SW480 (cell line): Measurements from ENCODE around the gene SLC37A3.
A peak's percentile ranks its signal among the peaks of the same experiment; 100 is the strongest.
"Not testable (repeated sequence)": the region's sequence is repeated elsewhere in the genome, so short reads cannot be mapped to it uniquely, and the experiment has no call there.

Source experiments
- DNase-seq: peaks from one replicate; pipeline ENCODE4 v3.0.0-alpha.2; 2016; ENCODE audit warnings: low spot score

Gene SLC37A3

DNA sequence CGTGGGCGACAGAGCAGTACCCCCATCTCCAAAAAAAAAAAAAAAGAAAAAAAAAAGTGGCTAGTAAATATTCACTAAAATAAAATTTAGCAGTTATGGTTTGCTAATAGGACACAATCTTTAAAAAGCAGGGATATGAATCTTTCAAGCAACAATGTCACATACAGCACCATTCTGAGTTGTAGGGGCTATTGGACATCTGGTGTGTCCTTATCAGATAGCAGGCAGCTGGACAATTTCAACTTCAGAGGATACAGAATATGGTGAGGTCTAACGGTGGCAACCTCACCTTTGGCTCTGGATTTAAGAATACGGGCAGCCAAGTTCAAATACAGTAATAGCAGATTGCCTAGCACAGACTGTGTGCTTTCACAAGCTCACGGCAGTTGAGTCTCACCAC is 51.1 kb downstream of the SLC37A3 start:
- no peak for DNase-seq

DNA sequence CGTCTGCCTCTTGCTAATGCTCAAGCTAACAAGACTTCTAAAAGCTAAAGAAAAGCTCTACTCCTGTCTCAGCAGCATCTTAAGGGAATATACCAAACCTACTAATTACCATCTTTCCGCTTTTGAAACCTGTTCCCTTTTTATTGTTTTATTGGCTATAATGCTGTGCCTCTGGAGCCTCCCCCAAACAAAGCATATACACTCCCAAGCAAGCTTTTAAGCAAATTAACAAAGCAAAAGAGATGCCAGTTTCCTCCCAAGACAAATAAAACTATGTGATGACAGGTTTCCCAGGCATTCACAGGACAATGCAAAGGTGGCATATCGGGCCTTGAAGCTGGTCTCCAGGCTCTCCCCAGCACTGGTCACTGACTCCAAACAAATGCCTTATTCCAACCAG is 52.9 kb downstream of the SLC37A3 start:
- no peak for DNase-seq

DNA sequence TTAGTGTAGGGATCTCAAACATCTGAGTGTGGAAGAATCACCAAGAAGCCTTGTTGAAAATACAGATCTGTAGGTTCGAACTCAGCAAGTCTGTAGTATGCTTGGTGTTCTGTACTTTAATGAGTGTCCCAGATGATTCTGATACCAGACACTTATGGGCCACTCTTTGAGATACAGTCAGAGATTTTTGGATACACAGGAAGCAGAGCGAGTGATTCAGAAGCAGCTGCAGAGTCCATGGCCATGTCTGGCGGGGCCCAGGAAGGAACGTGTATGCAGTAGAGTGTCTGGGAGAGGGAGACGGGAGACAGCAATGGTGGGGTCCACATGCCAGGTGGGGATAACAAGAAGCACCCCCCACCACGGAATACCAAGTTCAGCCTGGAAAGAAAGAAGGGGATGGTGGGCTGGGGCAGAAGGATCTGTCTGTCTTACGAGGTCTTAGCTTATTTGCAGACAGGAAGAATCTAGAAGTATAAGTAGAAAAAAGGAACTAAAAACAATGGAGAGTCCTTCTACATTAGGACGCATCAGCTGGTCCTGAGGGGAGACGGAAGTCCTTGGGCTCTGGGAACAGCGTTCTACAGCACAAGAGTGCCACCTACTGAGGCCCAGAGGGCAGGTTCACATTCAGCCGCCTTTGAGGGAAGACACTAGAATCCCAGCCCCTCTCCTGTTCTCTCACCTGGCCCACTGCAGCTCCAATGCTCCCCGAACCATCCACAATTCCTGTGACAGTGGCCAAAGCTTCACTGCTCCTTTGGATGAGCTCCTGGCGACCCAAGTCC is 55.4 kb downstream of the SLC37A3 start:
- peak; percentile 69 for DNase-seq

DNA sequence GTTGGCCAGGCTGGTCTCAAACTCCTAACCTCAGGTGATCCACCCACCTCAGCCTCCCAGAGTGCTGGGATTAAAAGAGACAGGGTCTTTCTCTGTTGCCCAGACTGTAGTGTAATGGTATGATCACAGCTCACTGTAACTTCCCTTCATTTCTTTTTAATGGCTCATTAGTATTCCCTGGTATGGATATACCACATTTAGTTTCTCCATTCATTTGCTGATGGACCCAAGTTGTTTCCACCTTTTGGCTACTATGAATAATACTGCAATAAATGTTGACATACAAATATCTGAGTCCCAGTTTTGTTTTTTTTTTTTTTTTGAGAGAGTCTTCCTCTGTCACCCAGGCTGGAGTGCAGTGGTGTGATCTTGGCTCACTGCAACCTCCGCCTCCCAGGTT is 59.4 kb downstream of the SLC37A3 start:
- not testable (repeated sequence) for DNase-seq

DNA sequence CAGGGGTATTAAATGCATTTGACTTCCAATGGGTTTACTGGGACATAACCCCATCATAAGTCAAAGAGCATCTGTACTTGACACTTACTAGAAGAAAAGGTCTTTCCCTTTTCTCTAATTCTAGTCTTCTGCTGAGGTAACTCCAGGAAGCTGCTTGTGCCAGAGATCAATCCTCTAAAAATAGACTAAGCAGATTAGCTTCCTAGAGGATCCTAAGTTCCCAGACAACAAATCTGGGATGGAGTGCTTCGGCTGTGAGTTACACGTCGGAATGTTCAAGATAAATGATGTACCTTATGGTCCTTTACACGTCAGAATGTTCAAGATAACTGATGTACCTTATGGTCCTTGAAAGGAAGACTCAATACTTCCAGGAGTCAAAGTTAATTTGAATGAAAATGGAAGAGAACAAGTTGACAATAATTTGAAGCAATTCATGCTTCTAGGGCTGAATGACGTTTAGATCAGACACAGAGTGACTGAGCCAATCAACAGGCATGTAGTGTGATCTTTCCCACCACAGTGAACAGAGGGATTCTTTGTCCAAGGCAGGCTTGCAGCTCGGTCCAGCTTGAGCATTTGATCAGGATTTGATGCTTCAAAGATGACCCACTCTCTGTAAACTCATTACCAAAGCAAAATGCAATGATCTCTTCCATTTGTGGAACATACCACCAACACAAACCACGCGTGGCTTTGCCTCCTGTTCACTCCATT is 63.8 kb downstream of the SLC37A3 start:
- DNase-seq = no peak

DNA sequence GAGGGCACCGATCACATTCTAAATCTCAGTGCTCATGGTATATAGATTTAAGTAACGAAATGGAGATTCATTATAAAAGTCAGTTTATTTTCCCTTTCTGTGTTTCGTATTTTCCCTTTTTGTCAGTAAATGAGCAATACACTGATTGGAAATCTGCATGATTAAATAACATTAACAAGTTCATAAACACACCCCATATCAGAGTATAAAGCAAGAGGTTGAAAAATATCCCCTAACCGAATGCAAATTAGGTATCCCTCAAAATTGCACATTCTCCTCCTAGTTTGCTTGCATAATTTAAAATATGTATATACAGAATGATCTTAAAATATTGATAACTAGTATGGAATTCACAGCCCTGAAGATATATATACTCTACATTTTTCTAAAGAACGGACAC is 64.6 kb downstream of the SLC37A3 start:
- DNase-seq = no peak

DNA sequence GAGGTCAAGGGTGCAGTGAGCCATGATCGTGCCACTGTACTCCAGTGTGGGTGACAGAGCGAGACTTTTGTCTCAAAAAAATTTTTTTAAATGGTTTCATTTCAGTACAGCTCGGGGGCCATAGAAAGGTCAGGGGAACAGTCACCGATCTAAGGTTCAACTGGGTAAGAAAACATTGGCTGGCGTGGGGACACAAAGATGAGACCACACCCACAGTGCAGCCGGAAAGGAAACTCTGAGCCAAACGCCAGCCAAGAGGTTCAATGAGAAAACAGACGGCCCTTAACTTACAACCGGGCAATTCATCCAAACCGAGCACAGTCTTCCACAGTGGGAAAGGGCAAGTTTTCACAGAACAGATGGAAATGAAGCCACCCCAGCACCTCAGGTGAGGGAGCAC is 65.1 kb downstream of the SLC37A3 start:
- DNase-seq = no peak

DNA sequence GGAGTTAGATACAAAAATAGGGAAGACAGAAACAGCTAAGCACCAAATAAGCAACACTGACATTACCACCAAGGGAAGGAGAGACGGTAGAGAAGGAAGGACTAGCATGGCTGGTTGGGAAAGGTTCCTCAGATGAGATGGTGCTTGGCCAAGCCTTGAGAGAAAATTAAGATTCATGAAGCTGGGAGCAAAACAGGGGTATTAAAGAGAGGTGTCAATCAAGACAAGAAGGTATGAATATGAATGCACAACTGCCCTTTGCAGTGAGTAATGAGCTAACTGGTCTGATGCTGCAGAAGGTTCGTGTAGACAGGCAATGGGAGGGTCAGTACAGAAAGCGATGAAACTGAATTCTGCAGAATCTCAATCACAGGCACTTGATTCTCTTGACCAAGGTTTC is 67.7 kb downstream of the SLC37A3 start:
- no peak for DNase-seq

DNA sequence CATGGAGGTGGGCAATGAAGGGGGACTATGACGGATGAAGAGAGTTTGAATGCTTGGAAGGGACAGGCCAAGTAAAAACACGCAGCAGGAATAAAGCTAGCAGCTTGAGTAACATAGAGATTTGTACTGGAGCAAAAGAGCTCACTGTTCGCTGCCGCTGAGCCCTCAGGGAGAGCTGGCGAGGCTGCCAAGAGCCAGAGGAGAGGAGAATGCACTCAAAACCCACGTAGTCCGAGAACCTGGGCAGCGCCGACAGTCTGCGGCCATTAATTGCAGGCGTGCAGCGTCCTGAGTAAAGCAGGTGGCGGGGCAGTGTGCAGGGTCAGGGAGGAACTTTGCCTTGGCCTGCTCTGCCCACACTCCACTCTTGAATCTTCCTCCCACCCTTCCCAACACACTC is 68.2 kb downstream of the SLC37A3 start:
- DNase-seq = no peak

DNA sequence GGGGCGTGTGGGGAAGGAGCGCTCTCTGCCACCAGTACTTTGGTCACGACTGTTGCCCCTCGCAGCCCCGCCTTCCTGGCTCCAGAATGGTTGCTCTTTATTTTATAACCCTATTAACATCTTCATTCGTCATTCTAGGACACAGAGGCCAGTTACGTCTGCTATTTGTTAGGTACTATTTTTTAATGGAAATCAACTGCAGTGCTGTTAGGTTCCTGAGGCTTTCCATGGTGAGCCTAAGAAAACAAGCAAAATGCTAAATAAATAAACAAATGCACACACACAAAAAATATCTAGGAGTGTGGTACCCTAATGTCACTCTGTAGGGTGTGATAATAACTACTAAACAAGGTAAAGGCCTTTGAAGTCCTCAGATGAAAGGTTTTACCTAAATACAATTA is 71.1 kb downstream of the SLC37A3 start:
- peak; percentile 100 for DNase-seq

DNA sequence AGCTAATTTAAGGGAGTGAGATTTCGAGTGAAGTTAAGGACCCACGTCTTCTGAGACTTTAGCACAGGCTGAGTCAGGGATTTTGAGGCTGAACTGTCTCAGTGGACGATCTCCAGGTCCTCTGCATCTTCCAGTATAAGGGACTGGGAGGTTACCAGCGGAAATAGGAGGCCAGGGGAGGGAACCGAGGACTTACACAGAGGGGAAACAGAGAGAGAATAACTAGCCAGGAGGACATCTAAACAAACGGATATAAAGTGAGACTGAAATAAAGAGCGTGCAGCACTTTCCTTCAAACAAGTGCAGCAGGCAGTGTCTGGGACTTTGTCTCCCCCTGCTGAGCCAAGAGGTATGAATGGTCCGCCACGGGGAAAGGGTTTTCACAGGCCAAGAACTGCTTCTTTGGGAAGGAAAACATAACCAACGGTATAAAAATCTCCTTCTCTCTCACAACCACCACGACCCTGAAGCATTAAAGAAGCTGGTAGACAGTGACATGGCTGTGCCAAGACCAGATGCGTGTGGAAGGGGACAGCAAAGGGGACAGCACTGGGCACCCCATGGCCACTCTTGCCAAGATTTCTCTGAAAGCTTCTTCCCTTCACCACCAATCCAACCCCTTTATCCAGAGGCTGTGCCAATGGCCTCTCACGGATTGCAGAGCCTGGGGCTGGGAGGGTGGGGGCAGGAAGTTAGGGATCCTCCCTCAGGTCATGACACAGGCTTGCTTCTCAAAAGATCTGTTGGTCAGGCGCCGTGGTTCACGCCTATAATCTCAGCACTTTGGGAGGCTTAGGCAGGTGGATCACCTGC is 72.0 kb downstream of the SLC37A3 start:
- DNase-seq = peak; percentile 82

DNA sequence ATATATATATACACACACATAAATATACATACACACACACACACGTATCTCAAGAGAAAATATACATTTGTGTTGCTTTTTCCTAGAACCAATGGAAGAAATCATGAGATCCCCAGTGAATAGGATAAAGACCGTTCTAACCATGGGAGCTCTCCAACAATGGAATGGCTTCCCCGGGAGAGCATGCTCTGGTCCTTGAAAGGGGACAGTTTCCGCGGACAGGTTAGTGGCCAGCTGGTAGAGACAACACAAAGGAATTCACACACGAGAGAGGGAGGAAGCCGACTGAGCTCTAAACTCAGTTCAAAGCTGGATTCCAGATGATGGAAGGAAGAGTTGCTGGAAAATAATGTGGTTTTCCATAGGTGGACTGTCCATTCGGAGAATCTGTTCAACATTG is 72.7 kb downstream of the SLC37A3 start:
- no peak for DNase-seq

DNA sequence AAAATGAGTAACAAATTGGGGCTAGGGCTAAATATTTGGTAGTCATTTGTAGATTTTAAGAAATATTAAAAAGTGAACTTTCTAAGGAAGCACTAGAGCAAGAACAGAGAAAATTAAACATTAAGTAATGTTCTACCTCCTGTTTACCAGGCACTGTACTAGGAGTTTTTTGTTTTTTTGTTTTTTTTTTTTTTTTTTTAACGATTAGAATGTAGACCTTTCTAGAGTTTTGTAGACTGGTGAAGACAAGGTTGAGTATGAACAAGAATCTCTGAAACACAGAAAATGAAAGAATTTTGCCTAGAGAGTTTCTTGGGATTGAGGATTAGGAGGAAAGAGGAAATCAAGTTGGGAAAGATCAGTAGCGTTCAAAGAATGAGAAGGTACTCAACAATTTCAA is 73.6 kb downstream of the SLC37A3 start:
- no peak for DNase-seq

DNA sequence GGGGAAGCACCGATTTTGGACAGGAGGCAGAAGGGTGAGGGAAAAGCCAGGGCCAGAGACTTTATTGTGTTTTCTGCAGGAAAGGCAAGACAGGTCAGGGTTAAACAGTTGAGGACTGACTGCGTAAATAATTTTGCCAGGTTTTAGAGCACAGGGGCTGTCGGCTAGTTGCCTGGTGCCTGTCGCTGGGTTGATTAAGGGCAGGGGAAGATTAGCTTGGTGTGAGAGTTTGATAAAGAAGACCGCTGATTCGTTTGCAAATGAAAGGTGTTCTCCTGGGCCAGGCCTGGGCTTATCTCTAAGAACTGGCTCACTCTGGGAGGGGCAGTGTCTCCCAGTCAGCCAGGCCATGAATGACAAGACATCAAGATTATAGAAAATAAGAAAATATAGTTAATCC is 75.6 kb downstream of the SLC37A3 start:
- no peak for DNase-seq

DNA sequence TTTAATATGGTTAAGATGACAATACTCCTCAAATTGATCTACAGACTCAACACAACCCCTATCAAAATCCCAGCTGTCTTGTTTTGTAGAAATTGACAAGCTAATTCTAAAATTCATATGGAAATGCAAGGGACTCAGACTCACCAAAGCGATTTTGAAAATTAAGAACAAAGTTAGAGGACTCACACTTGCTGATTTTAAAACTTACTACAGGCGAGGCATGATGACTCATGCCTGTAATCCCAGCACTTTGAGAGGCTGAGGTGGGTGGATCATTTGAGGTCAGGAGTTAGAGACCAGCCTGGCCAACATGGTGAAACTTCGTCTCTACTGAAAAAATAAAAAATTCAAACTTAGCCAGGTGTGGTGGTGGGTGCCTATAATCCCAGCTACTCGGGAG is 78.3 kb downstream of the SLC37A3 start:
- not testable (repeated sequence) for DNase-seq

DNA sequence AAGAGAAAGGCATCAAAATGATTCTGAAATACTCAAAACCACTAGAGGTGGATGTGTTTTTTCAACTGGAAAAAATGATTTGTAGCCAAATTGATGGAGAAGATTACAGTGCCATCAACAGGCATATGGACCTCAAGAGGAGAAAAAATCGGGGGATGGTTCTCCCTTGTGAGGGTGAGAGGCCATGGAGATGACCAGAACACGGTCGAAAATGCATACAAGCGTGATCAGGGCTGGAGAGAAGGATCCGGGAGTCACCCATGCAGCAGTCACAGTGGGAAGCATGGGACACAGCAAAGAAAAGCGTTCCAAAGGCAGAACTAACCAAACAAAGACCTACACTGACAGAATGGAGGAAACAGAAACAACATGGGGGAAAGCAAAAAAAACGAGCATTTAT is 80.3 kb downstream of the SLC37A3 start:
- DNase-seq = no peak

DNA sequence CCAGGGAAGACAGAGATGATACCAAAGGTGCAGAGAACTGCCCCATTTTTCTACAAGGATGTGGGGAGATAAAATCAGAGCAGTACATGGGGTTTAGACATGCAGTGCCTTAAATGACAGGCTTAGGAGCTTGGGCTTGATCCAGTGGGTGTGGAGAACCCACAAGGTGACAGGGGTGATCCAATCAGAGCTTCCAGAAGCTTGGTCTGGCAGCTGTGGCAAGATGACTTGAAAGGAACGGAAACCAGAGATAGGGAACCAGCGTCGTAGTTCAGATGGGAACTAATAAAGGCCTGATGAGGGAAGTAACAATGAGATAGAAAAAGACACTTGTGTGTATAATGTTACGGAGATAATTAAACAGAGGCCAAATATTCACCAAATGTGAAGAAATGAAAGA is 80.7 kb downstream of the SLC37A3 start:
- no peak for DNase-seq

DNA sequence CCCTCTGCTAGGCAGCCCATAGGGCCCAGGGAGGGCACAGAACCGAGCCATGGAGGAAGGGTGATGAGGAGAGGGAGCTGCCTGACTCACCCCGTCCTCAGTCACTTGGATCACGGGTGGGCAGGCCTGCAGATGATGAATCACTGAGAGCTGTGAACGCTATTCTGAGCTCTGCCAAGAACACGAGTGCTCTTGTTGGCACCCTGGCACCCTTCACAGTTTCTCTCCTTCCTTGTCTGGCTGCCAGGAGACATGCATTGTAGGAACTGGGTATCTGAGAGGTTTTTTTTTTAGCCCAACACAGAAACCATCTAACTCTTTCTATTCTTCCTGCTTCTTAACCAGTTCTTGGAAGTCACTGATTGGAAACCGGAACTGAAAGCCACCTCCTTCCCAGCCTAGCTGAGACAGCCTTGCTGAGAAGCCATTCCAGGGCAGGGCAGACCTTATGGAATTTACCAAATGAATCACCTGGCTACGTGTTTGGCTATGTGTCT is 82.1 kb downstream of the SLC37A3 start:
- DNase-seq = peak; percentile 70

DNA sequence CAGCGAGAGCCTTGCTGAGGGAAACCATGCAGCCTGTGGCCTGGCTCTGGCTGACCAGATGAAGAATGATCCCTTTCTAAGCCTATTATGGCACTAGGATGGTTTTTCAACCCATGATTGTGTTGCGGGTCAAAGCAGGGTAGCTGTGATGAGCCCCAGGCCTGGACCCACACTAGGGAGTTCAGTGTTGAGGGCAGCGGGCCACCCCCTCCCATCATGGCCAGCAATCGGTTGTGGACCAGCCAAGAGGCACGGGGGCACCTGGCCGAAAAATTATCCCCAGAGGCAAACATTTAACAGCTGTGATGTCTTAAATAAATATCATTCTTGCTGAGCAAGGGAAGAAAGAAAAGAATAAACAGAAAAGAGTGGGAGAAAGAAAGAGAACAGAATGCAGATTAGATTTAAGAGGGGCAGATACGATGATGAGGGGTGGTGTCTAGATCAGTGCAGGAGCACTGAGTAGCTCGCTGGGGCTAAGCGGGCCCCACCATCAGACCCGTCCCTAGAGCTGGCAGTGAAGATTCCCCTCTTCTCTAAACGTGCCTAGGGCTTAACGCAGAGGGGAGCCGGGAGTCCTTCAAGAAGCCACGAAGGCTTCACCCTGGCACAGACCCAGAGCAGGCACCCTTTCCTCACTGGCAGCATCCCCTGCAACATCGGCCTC is 82.7 kb downstream of the SLC37A3 start:
- no peak for DNase-seq

DNA sequence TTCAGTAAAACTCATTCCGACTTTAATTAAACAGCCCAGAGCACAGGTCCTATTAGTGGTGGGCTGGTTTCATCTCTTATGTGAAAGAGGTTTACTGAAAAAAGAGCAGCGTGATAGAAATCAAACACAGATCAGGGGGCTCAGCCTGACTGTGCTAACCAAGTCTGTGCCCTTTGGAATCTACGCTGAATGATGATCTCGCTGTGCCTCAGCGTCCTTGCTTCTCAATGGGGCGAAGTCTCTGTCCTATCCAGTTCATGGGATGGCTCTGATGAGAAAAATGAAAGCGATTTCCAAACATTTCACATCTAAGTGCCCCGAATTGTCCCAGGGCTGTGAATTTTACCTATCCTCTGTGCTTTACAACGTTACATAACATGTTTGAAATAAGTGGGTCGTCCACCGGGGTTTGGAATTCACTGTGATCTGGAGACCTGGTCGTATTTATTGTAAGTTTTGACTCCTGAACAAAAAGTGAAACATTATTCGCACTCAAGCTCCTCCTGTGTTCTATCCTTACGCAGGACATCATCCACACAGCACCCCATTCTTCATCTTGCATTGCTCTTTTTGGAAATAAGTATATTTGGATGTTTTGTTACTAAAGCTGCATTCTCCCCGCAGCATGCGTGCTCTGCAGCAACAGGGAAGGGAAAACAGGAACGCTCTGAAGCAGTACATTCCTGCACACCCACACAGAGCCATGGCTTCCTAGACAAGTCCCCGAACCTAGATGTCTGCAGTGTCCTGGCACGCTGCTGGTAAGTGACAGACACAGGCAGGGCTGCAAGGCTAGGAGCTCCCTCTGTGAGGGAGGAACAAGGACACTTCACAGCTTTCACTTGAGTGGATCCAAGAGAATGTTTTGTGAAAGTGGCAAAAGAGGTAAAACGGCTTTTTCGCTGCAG is 83.5 kb downstream of the SLC37A3 start:
- DNase-seq = no peak
